ENCODE results near the gene ENTPD6.
"Not testable (repeated sequence)": the region's sequence is repeated elsewhere in the genome, so short reads cannot be mapped to it uniquely, and the experiment has no call there.

The ENTPD6 gene

DNA sequence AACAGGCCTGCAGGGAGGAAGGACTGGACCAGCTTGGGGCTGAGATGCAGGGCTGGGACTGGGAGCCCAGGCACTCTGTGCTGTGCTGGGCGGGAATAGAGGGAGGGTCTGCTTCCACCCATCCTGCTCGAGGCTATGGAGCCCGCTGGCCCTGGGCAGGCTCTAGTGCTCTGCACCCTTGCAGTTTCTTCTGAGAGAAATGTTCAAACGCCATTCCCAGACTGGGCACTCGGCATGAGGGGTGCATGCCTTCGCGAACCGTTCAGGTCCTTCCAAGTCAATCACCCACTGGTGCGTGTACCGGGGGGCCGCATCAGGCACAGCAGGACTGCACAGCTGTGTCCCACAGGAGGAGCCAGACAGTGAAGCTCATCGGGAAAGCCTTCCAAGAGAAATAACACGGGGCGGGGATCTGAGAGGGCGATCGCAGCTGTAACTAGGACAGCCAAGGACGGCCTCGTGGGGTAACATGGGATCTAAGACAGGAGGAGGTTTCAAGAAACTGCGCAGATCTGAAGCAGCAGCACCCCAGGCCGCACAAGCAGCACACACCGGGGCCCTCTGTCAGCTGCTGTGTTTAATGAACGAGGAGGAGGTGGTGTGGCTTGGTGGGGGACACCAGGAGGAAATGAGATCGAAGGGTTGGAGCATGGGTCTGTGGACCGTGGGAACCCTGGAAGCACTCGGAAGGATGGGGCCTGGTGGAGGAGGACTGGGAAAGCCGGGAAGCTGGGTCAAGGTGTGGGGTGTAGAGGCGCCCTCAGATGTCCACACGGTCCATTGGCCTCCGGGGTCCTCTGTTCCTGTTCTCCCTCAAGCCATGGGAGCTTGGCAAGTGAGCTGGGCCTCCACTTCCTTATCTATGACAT, 26.3 kb downstream of the ENTPD6 start:
- DNase-seq (ENCODE audit: low read depth, low spot score), result no peak
- peak overlapping the region; percentile 91 for H3K27ac ChIP-seq

DNA sequence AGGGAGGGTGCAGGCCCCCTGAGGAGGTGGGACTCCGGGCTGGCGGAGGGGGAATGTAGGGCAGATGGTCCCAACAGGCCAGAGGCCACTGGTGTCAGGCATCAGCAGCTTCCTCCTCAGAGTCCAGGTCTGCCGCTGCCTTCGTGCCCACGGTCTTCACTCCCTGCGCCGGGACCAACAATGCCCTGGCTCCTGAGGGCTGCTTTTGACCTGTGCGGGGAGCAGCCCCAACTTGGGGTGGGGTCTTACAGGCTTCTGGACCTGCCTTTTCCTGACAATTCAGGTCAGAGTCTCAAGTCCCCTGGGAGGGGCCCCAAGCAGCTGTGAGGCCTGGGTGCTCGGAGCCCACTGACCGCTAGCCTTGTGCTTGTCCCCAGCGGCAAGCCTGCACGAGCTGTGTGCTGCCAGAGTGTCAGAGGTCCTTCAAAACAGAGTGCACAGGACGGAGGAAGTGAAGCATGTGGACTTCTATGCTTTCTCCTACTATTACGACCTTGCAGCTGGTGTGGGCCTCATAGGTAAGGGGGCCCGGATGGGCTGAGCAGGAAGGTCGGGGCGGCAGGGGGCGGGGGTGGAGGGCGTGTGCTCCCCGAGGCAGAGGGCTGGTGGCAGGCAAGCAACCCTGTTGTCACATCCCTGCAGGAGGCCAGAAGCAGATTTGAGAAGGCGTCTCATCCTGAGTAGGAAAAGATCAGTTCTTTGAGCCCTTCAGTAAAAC, 27.1 kb downstream of the ENTPD6 start:
- H3K27ac ChIP-seq, result peak overlapping the region; percentile 91
- no peak for DNase-seq (ENCODE audit: low read depth, low spot score)

DNA sequence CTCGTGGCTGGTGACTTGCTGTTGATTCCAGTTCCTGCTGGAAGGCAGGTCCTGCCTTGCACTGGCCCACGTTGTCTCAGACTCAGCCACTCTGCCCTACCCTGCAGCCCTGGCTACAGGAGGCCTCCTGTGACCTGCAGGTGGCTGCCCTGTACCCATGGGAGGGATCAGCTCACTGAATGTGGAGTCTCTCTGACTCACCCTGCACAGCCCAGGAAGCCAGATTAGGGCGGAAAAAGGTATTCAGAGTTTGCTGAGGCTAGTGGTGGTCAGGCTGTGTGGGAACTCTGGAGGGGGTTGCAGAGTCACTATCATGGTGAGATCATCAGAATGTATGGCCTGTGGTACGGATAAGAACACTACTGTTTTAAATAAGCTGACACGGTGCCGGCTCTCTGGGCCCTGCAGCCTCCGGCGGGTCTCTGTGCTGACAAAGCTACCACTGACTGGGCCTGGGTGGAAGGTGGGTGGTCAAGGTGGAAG, 27.7 kb downstream of the ENTPD6 start:
- H3K27ac ChIP-seq, result peak overlapping the region; percentile 91
- DNase-seq (ENCODE audit: low read depth, low spot score), result peak; percentile 59

DNA sequence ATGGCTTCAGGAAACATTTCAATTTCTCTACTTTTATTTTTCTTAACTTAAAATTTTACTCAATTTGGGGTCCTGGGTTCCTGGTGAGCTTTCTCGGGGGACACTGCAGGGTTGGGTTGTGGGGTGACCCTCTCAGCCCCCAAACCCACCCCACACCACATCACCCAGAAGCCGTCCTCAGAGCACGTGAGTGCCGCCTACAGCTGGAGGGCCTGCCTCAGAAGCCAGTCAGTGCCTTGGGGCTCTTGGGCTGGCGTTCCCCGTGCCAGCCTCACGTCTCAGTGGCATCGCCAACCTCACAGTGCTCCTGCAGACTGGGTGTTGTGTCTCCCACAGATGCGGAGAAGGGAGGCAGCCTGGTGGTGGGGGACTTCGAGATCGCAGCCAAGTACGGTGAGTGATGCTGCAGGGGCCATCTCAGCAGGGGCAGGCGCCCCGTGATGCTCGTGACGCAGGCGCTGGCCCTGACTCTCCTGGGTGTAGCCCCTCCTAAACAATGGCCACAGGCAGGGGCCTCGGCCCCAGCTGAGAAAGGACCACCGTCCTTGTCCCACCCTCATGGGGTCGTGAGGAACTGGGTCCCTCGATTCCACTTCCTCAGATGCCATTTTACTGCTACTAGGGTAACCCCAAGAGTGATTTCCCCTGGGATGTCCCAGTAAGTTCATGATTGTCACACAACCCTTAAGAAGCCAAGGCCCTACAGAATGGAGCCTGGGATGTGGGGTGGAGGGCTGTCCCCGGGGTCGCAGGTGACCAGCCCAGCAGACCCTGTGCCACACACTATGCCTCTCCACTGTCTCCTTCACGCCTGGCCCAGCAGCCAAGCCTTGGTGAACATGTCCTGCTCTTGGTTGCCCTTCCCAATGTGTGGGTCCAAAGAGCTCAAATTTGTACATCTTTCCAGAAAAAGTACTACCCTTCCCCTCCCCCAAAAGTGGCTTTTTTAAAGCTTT, 28.5 kb downstream of the ENTPD6 start:
- peak overlapping the region; percentile 91 for H3K27ac ChIP-seq
- DNase-seq (ENCODE audit: low read depth, low spot score), result no peak

DNA sequence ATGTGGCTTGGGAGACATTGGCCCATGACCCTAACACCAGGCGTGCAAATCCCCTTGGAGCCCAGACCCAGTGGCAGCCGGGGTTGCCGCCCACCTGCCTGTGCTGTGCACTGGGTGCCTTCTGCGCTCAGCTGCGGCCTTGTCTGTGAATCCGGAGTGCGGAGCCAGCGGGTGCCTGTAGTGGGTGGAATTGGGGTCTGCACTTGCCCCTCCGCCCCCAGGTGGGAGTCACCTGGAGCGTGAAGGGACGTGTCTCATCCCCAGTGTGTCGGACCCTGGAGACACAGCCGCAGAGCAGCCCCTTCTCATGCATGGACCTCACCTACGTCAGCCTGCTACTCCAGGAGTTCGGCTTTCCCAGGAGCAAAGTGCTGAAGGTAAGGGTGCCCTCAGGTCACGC, 29.4 kb downstream of the ENTPD6 start:
- H3K27ac ChIP-seq, result no peak overlapping the region
- DNase-seq (ENCODE audit: low read depth, low spot score), result no peak

DNA sequence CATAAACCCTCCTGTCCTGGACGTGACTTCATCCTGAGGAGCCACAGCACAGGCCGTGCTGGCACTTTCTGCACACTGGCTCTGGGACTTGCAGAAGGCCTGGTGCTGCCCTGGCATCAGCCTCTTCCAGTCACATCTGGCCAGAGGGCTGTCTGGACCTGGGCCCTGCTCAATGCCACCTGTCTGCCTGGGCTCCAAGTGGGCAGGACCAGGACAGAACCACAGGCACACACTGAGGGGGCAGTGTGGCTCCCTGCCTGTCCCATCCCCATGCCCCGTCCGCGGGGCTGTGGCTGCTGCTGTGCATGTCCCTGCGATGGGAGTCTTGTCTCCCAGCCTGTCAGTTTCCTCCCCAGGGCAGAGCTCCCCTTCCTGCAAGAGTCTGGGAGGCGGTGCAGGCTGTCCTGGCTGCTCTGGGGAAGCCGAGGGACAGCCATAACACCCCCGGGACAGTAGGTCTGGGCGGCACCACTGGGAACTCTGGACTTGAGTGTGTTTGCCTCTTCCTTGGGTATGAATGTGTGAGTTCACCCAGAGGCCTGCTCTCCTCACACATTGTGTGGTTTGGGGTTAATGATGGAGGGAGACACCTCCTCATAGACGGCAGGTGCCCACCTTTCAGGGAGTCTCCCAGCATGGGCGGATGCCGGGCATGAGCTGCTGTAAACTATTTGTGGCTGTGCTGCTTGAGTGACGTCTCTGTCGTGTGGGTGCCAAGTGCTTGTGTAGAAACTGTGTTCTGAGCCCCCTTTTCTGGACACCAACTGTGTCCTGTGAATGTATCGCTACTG, 30.3 kb downstream of the ENTPD6 start:
- H3K27ac ChIP-seq, result peak overlapping the region; percentile 66
- DNase-seq (ENCODE audit: low read depth, low spot score), result no peak

DNA sequence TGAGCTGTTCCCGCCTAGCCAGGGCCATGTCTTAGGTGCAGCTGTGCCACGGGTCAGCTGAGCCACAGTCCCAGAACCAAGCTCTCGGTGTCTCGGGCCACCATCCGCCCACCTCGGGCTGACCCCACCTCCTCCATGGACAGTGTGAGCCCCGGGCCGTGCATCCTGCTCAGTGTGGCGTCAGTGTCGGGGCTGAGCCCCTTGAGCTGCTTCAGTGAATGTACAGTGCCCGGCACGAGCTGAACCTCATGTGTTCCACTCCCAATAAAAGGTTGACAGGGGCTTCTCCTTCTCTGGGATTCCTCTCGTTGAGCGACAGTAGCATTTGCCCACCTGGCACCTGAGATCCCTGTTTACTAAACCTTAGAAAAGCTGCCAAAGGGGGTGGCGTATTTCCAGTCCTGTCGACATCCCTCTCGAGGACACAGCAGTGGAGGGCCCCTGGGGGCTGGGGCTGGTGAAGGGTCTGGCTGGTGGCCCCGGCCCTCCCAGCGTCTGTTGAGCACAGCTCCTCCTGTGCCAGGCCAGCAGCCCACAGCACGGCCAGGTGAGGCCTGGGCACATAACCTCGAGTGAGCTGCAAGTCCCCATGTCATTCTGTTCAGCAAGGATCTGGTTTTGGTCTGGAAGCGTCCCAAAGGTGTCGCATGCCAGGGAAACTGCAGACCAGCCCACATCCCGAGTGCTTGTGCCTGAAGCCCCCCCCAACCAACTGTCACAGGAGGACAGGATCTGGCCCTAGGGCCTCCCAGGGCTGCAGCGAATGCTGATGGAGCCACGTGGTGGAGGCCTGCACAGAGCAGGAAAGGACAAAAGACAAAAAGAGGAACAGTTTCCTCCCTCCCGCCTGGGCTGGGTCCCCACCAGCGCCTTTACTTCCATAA, 31.2 kb downstream of the ENTPD6 start:
- peak overlapping the region; percentile 66 for H3K27ac ChIP-seq
- no peak for DNase-seq (ENCODE audit: low read depth, low spot score)

DNA sequence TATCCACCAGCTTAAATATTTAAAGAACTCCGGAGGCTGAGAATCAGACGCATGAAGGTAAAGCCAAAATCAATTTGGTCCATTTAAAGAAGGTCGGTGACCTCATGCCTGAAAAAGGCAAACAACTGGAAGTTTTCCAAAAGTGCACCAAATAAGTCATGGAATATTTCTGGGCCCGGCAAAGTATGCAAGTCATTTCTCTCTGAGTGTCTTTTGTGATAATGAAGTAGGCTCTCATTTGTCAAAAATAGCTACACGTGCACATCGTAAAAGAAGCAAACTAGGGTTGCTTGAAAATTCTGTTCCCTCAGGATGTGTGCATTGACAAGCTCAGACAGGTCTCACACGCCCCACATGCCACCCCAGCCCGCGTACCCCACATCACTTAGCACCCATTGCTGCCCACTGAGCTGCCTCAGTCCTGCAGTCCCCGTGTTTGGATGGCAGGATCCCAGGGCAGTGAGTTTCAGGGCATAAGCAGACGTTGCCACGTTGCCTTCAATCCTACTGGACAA, 31.9 kb downstream of the ENTPD6 start:
- DNase-seq (ENCODE audit: low read depth, low spot score), result no peak
- peak overlapping the region; percentile 66 for H3K27ac ChIP-seq

DNA sequence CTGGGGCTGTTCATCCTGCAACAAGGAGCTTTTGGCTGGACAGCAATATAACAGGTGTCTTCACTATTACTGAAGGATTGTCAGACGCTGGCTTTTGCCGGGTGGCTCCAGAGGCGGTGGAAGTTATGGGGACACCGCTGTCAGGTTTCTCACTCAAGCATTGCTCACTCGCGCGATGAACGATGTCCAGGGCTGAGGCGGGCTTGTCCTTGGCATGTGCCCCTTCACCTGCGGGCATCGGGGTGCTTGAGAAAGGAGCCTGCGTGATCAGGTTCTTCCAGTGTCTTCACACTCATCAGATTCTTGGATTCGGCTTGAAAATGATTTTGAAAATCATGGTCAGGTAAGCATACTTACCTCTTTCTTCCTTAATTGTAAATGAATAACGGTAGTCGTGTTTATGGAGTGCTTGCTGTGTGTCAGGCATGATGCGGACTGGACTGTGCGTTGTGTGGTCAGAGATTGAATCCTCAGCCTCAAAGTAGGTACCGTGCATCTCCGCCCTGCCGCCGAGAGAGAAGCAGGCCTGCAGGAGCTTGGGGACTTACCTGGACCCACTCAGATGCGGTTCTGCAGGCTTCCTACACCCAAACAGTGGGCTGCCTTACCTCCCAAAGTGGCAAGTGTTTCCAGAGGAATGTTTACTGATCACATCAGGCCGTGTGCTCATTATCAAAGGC, 34.1 kb downstream of the ENTPD6 start:
- no peak for DNase-seq (ENCODE audit: low read depth, low spot score)

DNA sequence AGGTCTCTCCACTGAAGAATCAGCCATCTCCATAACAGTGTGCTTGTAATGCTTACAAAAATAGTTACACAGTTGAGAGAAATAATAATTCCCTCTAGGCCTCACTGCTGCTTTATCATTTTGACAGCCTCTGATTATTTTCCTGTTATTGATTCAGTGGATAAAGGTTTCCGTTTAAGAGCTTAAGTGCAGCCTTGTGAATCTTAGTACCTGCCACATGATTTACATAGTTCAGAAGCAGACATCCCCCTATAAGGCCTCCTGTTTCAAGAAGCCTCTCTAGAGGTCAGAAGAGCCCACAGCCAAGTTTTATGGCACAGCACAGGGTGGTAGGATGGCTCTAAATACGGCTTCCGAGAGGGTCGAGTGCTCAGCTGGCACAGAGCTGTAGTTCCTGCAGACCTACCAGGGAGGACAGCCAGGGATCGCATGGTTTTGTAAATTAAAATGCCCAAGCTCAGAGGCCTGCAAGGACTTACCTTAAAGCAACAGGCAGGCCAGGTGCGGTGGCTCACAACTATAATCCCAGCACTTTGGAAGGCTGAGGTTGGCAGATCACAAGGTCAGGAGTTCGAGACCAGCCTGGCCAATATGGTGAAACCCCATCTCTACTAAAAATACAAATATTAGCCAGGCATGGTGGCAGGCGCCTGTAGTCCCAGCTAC, 34.8 kb downstream of the ENTPD6 start:
- H3K27ac ChIP-seq, result peak overlapping the region; percentile 100
- DNase-seq (ENCODE audit: low read depth, low spot score), result no peak

More for the DNA sequence above, 34.1 kb downstream of the ENTPD6 start:
- peak overlapping the region; percentile 100 for H3K27ac ChIP-seq

DNA sequence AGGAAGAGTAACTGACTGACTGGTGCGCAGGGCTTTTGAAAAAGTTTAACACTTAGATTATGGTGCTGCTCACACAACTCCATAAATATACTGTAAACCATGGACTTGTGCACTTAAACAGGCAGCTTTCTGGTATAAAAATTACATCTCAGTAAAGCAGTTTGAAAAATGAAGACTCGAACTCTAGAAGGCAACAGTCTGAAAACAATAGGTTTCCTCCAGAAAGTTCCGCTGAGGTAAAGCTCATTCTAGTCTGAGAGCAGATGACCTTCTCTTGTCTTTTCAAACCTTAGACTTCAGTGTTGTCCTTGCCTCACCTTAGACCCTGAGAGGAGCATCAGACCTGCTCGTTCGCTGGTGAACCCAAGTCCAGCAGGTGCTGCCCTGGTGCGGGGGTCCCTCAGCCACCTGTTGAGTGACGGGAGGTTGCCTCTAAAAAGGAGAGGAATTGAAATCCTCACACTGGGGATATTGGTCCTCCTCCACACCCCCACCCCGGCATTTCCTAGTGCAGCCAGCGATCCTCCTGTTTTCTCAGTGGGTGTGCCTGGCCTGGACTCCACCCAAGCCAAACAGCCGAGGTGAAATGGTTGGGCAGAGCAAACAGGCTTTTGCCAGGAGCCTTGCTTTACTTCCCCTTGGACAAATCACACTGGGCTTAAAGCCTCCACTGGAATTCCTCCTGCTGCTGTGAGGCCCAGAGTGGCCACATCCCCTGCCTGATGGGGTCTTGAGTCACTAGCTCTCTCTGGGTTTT, 37.7 kb downstream of the ENTPD6 start:
- no peak for DNase-seq (ENCODE audit: low read depth, low spot score)
- H3K27ac ChIP-seq, result peak overlapping the region; percentile 100

DNA sequence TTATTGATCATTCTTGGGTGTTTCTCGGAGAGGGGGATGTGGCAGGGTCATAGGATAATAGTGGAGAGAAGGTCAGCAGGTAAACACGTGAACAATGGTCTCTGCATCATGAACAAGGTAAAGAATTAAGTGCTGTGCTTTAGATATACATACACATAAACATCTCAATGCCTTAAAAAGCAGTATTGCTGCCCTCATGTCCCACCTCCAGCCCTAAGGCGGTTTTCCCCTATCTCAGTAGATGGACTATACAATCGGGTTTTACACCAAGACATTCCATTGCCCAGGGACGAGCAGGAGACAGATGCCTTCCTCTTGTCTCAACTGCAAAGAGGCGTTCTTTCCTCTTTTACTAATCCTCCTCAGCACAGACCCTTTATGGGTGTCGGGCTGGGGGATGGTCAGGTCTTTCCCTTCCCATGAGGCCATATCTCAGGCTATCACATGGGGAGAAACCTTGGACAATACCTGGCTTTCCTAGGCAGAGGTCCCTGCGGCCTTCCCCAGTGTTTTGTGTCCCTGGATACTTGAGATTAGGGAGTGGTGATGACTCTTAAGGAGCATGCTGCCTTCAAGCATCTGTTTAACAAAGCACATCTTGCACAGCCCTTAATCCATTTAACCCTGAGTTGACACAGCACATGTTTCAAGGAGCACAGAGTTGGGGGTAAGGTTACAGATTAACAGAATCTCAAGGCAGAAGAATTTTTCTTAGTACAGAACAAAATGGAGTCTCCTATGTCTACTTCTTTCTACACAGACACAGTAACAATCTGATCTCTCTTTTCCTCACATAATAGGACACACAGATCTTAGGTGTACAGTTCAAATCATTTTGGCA, 38.7 kb downstream of the ENTPD6 start:
- not testable (repeated sequence) for DNase-seq (ENCODE audit: low read depth, low spot score)
- H3K27ac ChIP-seq, result peak overlapping the region; percentile 100

DNA sequence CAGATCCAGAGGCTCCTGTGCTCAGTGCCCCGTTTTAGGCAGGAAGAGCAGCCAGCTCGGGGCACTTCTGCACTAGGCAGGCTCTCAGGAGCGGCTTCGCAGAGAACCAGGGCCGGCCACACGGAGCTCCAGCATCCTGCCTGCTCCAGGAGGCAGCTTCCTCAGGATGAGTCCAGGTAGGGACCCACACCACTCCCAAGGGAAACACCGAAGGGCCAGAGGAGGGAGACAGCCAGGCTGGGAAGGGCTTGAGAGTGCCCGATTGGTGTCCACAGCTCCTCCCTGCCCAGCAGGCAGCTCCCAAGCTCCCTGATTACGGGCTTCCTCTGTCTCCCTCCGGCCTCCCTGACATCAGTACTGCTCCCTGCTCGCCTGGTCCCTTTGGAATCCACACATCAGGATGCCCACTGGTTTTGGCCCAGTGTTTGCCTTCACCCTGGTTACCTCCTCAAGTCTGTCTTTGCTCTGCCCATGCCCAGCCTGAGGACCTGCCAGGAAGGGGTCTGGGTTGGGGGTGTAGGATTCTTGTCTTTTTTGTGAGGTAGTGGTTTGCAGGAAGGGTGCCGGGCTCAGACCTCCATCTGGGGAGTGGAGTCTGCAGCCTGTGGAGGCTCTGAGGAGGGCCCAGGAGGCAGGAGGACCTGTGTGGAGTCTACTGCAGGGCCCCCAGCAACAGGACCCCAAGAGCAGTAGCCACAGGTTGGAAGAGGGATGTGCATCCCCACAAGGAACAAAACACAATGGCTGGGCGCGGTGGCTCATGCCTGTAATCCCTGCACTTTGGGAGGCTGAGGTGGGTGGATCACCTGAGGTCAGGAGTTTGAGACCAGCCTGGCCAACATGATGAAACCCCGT, 41.2 kb downstream of the ENTPD6 start:
- H3K27ac ChIP-seq, result peak overlapping the region; percentile 100
- no peak for DNase-seq (ENCODE audit: low read depth, low spot score)

DNA sequence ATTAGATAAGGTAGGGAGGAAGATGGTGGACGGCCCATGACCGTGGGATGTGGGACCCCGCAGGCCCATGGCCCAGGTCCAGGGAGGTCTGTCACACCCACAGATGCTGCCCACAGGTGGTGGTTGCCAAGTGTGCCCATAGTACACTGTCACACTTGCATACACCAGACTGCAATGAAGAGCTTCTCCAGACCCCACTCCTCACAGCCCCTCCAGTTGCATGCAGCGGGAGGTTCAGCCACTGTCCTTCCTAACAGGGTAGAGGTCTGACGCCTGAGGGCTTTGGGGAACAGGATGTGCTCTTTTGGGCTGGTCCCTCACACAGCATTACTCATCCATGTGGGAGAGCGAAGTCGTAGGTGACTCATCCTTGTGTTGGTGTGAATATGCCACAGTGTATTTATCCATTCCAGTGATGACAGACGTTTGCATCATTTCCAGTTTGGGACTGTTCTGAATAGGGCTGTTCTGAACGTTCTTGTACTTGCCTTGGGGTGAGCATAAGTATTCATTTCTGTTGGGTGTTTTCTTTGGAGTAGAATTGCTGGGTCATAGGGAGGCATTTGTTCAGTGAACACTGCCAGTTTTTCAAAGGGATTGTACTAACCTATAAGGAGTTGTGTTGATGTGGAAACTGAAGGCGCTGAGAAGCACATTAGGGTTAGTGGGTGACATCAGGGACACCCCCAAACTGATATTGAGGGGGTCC, 42.3 kb downstream of the ENTPD6 start:
- DNase-seq (ENCODE audit: low read depth, low spot score), result peak; percentile 97
- peak overlapping the region; percentile 100 for H3K27ac ChIP-seq
